Hematopoietic multipotent progenitor cell treated with erythropoietin and hydrocortisone succinate and interleukin-3 and kit ligand, for 4 days (in vitro differentiated cells): ENCODE measurements around the gene MRPL36.

Experiments used
- DNase-seq: peaks from one replicate; pipeline ENCODE4 v3.0.0-alpha.2; 2015

The MRPL36 gene

DNA sequence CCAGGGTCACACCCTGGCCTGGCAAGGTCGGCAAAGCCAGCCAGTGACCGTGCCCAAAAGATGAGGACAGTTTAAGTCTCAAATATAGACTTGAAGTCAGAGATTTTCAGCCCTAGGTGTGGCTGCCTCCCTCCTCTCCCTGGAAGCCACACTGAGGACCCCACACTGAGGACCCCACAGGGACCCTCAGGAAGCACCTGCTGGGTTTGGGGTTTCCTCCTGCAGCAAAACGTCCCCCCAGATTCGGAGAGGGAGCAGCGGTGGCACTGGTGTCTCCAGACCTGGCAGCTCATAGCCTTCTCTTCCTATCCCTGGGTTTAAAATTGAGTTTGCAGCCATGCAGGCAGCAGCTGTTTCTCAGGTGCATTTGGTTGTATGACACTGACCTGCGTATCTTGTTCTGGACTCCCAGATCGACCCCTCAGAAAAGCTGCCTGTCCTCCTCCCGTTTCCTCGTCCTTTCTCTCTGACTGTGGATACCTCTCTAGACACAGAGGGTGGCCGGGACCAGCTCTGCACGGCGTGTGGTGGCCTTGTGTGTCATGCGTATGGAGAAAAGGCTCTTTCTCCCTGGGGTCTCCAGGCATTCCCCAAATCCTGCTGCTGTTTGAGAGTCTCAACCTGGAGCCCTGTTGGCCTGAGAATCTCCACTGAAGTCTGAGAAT, 36.6 kb downstream of the MRPL36 start:
- no peak for DNase-seq

DNA sequence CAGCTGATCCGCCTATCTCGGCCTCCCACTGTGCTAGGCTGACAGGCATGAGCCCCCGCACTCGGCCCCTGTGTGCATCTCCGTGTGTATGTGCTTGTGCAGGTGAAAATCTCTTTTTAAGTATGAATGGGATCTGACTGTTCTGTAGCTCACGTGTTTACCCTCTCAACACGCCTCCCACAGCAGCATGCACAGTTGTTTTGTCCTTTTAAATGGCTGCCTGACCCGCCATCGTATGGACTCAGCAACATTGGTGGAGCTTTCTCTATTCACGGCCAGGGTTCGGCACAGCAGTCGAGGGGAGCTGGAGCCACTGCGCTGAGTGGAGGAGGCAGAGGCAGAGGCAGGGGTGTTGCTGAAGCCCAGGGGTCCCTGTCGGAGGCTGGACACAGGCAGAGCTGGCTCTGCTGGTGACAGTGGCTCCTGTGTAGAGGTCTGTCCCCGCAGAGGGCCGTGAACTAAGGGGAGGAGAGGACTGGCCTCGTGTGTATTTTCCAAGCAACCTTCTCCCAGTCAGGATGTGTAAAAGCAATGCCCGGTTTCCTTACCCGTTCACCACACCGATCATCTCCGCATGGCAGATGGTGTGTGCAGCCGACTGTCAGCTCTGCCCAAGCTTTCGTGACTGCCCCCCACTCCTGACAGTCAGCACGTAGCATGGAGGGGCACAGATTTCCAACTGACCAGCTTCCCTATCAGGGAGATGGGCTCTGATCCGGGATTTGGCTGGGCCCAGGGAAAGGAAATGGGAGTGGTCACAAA, 37.3 kb downstream of the MRPL36 start:
- no peak for DNase-seq

DNA sequence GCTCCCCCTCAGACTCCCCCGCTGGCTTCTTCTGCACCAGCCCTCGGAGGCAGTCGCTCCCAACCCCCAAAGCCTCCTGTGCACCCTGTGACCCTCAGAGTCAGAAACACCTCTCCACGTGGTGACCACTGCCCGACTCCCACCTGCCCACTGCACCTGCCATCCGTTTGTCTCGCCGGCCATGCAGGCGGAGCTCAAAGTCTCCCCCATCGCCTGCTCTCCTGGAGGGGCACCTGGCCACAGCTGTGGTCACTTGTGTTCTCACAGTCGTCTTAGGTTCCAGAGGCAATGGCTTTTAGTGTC, 38.2 kb downstream of the MRPL36 start:
- DNase-seq = no peak

DNA sequence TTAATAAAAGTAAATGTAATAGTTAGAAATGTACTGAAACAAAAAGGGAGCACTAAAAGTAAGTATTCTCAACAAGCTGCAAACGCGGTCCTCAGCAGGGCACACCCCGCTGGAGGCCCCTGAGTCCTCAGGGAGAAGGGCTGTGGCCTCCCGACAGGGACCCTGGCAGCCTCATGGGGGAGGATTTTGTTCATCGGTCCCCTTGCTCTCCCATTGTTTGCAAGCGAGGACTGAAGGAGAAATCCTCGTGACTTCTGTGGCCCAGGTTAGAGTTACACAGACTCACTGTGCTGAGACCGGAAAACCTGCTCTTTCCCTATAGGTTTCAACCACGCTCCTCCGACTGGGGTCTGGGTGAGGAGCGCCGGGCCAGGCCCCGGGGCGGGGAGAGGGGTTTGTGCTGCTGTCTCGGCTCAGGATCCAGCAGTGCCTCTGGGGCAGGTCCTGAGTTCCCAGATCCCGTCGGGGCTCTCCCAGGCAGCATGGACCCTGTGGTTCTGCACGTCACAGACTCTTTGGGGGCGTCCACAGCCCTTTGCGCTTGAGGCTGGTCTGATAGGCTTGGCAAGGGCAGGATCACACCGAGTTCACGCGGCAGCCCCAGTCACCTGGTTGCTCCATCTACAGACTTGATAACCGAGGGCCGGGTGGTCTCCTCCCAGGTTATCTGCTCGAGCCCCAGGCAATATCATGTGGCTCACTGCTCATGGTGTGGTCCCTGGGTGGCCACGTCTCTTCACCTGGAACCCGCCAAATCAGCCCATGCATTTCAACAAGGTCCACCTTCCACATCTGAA, 38.8 kb downstream of the MRPL36 start:
- no peak for DNase-seq

DNA sequence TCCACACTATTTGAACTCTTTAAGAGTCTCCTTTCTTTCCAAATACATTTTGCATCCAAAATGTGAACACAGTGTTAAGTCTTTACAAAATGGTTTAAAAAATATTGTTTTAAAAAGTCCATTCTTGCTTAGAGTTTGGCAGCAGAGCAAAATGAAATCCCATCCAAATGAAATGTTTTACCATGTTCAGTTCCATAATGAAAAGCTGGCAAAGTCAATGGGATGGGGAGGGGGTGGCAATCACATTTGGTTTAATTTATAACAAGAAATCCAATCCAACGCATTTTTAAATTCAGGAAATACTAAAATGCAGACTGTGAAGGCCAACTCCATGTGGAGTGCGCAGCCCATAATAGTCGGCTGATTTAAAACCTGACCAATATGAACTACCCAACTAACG, 39.4 kb downstream of the MRPL36 start:
- DNase-seq = no peak

DNA sequence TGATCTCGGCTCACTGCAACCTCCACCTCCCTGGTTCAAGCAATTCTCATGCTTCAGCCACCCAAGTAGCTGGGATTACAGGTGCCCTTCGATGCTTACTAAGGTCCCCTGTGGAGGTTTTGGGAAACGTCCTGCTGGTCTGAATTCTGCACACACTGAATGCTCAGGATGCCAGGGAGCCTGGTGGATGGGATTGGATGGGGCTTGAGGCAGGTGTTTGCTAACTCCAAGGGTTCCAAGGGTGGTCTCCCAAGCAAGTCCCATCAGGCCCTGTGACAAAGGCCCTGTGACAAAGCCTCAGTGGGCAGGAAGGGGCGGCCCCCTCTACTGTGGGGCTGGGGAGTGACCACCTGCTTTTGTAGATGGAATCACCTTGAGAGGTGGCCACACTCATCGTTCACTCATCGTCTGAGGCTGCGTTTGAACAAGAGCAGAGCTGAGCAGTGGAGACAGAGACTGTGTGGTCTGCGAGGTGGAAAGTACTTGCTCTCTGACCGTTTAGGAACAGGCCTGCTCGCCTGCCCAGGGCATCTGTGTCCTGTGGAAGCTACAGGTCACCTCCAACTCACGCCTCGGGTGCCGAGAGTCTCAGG, 40.2 kb downstream of the MRPL36 start:
- DNase-seq = no peak

DNA sequence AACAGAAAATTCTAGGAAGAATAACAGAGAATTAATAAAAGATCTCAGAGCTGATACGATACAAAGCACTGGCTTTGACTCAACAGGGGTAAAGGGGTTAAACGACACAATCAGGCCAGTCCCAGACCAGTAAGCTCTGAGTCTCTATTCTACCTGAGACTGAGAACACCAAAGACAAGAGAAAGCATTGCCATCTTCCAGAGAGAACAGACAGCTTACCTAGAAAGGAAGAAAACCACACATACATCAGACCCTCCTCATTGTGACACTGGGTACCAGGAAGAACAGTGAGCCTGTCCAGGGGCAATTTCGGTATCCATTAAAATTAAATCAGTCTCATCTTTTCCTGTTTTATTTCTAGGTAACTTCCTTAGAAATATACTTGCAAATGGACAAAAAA, 41.1 kb downstream of the MRPL36 start:
- DNase-seq = no peak

DNA sequence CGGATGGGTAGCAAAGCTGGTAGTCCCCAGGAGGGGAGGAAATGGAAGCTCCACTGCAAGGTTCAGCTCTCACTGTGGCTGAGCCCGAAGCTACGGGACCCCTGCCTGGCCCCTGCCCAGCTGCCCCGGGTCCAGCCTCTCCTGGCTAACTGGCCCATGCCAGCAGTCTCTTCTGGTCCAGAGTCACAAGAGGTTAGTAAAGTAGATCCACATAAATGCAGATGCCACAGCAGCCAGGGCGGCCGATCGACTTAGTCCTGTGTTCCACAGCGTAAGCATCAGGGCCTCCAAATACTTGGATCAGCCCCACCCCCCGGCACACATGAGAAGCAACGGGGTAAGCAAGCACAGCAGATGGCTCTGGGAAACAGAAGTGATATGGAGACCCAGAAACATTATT, 42.1 kb downstream of the MRPL36 start:
- no peak for DNase-seq

DNA sequence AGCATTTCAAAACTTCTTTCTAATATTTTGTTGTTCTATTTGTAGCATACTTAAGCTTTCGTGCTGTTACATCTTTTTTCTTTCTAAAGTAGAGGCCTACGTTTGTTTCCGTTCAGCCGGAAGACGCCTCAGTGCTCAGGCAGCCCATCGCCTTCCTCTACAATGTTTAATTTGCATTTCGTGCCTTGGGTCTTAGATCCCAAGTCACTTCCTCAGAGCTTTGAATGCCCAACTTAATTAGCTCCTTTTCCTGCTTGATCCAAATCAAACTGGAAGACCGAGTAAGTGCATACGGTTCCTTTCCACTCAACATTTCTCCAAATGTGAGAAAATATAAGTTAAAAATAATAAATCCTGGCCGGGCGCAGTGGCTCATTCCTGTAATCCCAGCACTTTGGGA, 43.2 kb downstream of the MRPL36 start:
- DNase-seq = no peak

DNA sequence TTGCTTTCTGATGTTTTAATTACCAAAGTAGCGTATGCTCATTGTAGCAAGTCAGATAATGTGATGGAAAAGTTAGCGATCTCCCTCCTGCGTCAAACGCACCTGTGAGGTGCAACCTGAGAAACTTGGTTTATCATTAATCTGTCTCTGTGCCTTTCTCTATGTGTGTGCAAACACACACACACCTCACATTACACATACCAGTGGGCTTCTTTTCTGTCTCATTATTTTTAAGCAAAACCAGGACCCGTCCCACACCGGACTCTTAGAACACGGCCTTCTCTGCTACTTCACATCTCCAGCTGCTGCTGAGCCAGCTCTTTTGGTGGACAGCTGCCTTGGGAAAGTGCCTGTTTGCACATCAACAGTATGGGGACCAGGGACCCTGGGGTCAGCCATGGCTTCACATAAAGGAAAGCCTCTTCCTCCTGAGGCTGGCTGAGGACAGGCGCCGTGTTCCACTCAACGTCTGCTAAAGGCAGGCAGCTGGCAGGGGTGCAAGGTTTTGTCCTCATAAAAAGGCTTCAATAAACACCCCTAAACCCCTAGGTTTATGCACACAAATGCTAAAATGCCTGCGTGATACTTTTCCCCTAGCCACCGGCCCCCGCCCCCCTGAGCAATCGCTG, 44.2 kb downstream of the MRPL36 start:
- no peak for DNase-seq

DNA sequence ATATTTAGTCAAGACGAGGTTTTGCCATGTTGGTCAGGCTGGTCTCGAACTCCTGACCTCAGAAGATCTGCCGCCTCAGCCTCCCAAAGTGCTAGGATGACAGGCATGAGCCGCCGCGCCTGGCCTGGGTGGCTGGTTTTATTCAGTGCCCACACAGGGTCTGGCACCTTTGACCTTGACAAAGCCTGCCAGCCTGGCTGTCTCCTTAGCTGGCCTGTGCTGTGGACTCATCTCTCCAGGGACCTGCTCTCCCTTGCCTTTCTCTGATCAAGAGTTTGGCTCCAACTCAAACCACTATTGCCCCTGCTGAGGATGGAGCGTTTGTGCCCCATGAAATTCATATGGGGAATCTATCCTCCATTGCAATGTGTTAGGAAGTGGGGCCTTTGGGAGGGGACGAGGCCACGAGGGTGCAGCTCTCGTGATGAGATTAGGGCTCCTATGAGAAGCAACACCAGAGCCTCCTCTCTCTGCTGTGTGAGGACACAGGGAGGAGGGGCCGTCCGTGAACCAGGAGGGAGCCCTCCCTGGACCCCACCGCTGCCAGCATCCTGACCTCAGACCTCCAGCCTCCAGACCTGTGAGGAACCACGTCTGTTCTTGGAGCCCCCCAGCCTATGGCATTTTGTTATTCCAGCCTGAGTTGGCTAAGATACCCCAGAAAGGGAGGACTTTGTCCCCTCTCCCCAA, 45.0 kb downstream of the MRPL36 start:
- no peak for DNase-seq

DNA sequence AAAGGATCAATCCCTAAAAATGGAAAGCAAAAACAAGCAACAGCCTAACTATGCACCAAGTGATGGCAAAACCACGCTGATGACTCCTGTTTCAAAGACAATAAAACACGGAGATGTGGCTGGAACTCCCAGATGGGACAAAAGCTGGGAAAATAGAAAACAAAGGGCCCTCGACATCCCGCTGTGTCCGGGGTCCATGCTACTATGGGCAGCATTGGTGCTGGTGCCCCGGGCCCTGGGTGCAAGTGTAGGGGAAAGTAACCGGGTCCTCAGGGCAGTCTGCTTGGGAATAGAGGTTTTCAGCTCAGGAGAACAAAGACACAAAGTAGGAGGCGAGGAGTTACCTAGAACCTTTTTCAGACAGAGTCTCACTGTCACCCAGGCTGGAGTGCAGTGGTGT, 46.1 kb downstream of the MRPL36 start:
- no peak for DNase-seq

DNA sequence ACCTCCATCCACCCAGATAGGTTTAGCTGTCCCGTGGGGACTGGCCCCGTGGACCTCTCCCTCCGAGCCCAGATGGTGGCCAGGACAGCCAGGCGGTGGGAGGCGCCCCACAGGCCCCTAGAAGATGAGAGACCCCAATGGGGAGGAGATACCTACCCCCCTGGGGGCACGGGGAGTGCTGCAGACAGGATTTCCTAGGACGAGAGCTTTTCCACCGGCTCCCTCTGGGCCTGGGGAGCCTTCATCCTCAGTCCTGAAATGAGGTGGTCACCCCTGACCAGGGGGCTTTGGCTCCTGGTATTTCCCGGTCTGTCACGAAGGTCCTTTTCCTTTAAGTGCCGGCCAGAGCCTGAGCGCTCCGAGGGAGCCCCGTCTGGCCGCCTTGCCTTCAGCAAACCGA, 46.8 kb downstream of the MRPL36 start:
- no peak for DNase-seq

DNA sequence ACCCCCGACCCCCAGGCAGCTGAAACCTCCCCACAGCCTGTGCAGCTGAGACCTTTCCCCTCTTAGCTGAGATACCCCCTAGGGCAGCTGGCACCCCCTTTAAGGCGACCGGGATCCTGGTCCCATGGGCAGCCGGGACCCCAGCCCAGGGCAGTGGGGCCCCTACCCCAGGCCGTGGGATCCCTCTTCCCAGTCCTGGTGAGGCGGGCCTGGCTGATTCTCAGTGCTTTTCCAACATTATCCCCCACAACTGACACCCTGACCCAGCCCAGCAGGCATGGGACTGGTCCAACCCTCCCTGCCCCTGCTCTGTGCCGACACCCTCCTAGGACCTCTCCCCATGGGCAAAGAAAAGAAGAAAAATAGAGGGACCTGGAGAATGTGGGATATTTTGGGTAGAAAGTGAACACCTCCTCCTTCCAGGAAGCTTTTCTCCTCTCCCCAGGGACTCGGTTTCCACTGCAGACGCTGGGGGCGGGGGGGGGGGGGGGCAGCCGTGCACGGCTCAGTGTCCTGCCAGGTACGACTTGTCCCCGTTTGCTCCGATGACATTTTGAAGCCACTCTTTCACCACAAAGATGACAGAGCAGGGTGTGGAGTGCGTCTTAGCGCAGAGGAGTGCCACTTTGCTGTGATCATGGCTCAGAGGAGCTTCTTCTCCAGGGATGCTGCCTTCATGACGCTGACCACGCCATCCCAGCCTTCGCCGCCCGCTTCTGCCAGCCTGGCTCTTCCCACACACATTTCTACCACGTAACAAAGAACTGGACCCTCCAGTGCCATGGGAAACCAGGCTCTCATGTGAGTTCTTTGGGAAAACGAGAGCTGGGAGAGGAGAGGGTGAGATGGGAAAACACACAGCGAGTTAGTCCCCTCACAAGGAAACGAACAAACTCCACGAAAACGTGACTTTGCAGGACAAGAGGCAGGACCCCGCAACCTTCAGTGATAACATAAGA, 47.5 kb downstream of the MRPL36 start:
- DNase-seq = no peak

DNA sequence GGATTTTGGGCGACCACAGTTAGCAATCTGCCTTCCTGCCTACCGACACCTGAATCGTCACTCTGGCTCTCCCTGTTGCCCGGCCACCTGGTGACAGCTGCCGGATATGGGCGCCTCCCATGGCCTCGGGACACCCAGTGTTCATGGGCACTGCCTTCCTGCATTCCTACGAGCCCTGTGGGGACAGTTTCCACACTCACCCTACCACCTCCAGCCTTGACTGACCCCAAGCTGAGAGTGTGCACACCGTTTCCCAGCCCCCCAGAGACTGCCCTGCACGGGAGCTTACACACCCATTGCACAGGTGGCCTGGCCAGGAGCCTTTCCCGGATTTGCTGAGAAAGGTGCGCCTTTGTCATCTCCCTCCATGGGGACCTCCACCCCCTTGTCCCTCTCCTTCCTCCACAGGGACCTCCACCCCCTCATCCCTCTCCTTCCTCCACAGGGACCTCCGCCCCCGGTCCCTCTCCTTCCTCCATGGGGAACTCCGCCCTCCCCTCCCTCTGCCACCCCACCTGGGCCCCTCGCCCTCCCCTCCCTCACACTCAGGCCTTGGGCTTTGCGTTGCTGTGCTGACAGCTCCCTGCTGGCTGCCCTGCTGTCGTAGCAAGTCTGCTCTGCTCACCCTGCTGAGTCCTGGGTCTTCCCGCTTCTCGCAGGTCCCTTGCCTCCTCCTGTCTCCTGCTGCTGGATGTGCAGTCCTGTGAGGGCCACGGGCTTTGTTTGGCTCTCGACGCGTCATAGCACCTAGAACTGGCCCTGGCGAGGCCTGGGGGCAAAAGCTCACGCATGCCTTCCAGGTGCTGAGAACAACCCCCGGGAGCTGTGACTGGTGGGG, 48.4 kb downstream of the MRPL36 start:
- DNase-seq = no peak

DNA sequence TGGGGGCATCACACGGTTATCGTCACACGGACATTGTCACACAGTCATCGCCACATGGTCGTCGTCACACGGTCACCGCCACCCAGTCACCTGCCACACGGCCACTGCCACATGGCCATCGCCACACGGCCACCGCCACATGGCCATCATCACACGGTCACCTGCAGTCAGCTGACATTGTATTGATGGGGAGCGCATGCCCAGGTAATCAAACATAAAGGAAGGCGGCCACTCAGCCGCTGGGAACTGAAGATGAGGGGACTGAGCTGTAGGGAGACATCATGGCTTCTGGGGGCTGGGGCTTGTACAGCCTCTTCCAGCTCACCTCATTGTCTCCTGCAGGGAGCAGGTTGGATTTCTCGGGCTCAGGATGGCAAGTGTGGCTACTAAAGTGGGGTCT, 49.2 kb downstream of the MRPL36 start:
- no peak for DNase-seq

DNA sequence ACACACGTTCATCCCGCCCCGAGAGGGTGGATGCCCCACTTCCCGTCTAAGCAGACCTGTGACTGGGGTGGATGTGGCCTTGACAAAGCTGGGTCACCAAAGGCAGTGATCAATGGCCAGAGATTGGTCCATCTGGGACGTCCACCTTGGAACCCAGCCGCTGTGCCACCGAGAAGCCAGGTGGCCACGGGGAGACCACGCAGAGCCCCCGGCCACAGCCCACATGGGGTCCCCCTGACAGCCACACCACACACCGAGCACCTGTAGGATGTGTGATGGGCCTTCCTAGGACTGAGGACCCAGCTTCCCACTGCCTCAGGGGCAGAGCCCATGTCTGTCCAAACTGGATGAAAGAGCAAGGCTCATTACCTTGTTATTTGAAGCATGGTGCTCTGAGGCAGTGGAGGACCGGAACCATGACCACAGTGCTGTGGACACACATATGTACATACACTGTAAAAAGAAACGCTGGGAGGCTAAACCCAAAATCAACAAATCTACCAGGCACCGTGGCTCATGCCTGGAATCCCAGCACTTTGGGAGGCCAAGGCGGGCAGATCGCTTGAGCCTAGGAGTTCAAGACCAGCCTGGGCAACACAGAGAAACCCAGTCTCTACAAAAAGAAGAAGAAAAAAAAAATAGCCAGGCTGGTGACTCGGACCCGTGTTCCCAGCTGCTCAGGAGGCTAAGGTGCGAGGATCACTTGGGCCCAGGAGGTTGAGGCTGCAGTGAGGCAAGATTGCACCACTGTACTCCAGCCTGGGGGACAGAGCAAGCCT, 50.1 kb downstream of the MRPL36 start:
- DNase-seq = no peak

DNA sequence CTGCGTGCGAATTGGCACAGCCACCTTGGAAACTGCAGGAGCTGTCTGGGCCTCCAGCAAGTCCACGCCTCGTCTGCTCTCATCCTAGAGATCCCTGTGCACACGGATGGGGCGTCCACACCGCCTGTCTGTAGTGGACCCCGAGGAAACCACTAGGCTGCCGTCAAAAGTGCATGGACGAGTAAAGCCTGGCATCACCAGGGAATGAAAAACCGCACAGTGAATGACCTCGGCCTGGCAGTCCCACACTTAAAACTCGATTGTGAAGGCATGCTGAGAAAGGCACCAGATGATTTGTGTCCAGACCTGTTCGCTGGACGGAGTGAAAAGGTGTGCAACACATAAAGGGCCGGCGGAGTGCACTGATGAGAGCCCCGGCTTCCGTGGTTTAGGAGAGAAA, 50.8 kb downstream of the MRPL36 start:
- no peak for DNase-seq
